ENCODE measurements around the gene GIGYF2. TPM values are rescaled to one million over a fixed set of nuclear protein-coding genes. Genes with fewer than 3 reads are reported as not detected.

Gene GIGYF2
- total and polyA plus RNA-seq, 2 of the 13 experiments (the other 11 are each of a cell fraction or from before 2014, with no cell fraction given), result 44.9 to 73.5 TPM

DNA sequence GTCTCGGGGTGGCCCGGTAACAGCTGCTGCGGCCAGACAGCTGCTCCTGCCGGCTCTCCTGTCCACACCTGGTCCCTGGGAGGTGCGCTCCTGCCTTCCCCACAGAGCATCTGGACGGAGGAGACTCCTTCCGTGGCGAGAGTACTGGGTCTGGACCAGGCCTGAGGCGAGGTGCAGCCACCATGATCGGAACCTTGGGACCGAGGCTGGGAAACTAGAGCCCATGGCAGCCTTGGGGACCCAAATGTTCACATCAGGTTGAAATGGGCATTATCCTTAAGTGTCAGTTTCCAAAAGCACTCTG is 628 bp downstream of the GIGYF2 start (continued):
- TF ChIP-seq, protein P1, sequence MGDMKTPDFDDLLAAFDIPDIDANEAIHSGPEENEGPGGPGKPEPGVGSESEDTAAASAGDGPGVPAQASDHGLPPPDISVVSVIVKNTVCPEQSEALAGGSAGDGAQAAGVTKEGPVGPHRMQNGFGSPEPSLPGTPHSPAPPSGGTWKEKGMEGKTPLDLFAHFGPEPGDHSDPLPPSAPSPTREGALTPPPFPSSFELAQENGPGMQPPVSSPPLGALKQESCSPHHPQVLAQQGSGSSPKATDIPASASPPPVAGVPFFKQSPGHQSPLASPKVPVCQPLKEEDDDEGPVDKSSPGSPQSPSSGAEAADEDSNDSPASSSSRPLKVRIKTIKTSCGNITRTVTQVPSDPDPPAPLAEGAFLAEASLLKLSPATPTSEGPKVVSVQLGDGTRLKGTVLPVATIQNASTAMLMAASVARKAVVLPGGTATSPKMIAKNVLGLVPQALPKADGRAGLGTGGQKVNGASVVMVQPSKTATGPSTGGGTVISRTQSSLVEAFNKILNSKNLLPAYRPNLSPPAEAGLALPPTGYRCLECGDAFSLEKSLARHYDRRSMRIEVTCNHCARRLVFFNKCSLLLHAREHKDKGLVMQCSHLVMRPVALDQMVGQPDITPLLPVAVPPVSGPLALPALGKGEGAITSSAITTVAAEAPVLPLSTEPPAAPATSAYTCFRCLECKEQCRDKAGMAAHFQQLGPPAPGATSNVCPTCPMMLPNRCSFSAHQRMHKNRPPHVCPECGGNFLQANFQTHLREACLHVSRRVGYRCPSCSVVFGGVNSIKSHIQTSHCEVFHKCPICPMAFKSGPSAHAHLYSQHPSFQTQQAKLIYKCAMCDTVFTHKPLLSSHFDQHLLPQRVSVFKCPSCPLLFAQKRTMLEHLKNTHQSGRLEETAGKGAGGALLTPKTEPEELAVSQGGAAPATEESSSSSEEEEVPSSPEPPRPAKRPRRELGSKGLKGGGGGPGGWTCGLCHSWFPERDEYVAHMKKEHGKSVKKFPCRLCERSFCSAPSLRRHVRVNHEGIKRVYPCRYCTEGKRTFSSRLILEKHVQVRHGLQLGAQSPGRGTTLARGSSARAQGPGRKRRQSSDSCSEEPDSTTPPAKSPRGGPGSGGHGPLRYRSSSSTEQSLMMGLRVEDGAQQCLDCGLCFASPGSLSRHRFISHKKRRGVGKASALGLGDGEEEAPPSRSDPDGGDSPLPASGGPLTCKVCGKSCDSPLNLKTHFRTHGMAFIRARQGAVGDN (CRISPR knock-in tag; IDR thresholded peaks at IDR 0.05), result no peak
- TF ChIP-seq SALL1 (CRISPR knock-in tag; IDR thresholded peaks at IDR 0.05), result no peak
- TF ChIP-seq KLF16 (CRISPR knock-in tag; IDR thresholded peaks at IDR 0.05), result no peak
- TF ChIP-seq TMF1 (CRISPR knock-in tag; IDR thresholded peaks at IDR 0.05; ENCODE audit: low read depth), result 0 out of 2 replicates have a peak, but pooled peaks have one; percentile 16
- TF ChIP-seq SAP130 (CRISPR knock-in tag; IDR thresholded peaks at IDR 0.05; ENCODE audit: low read depth), result 0 out of 2 replicates have a peak, but pooled peaks have one; percentile 4
- 0 out of 2 replicates have a peak, but pooled peaks have one; percentile 57 for TF ChIP-seq HIVEP1 (CRISPR knock-in tag; IDR thresholded peaks at IDR 0.05)
- TF ChIP-seq NKX3-1 (CRISPR knock-in tag; IDR thresholded peaks at IDR 0.05), result no peak
- no peak for TF ChIP-seq ZNF292 (CRISPR knock-in tag; IDR thresholded peaks at IDR 0.05; ENCODE audit: borderline replicate concordance, low read depth)
- TF ChIP-seq FOXA3 (CRISPR knock-in tag; IDR thresholded peaks at IDR 0.05), result no peak
- no peak for TF ChIP-seq ZNF484 (CRISPR knock-in tag; IDR thresholded peaks at IDR 0.05; ENCODE audit: borderline replicate concordance, low read depth)
- no peak for TF ChIP-seq EP300 (IDR thresholded peaks at IDR 0.05; ENCODE audit: low read depth in 2 of 2, low read length in 2 of 2)
- TF ChIP-seq EP300 (CRISPR knock-in tag; IDR thresholded peaks at IDR 0.05; ENCODE audit: borderline replicate concordance), result no peak
- peak; percentile 72; the same call in 1 of the 2 replicates for TF ChIP-seq PHF8 (CRISPR knock-in tag; IDR thresholded peaks at IDR 0.05)
- TF ChIP-seq ZNF552 (CRISPR knock-in tag; IDR thresholded peaks at IDR 0.05; ENCODE audit: borderline replicate concordance), result 0 out of 2 replicates have a peak, but pooled peaks have one; percentile 12
- TF ChIP-seq, protein P2, sequence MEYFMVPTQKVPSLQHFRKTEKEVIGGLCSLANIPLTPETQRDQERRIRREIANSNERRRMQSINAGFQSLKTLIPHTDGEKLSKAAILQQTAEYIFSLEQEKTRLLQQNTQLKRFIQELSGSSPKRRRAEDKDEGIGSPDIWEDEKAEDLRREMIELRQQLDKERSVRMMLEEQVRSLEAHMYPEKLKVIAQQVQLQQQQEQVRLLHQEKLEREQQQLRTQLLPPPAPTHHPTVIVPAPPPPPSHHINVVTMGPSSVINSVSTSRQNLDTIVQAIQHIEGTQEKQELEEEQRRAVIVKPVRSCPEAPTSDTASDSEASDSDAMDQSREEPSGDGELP (IDR thresholded peaks at IDR 0.05; ENCODE audit: borderline replicate concordance, low read depth), result no peak; the same call in 1 of the 2 replicates
- TF ChIP-seq ZNF136 (CRISPR knock-in tag; IDR thresholded peaks at IDR 0.05; ENCODE audit: low read depth), result 0 out of 2 replicates have a peak, but pooled peaks have one; percentile 78
- TF ChIP-seq NRL (CRISPR knock-in tag; IDR thresholded peaks at IDR 0.05; ENCODE audit: borderline replicate concordance), result peak; percentile 29; the same call in 1 of the 2 replicates
- TF ChIP-seq MAFG (CRISPR knock-in tag; IDR thresholded peaks at IDR 0.05), result no peak
- TF ChIP-seq KDM4B (CRISPR knock-in tag; IDR thresholded peaks at IDR 0.05), result peak; percentile 60; the same call in 1 of the 2 replicates
- no peak for TF ChIP-seq KDM5B (CRISPR knock-in tag; IDR thresholded peaks at IDR 0.05; ENCODE audit: borderline replicate concordance)
- no peak for TF ChIP-seq ZNF24 (IDR thresholded peaks at IDR 0.05)
- TF ChIP-seq ZNF138 (CRISPR knock-in tag; IDR thresholded peaks at IDR 0.05; ENCODE audit: low read depth), result no peak
- peak; percentile 5; the same call in 1 of the 2 replicates for TF ChIP-seq EED (CRISPR knock-in tag; IDR thresholded peaks at IDR 0.05)
- TF ChIP-seq, protein P3, sequence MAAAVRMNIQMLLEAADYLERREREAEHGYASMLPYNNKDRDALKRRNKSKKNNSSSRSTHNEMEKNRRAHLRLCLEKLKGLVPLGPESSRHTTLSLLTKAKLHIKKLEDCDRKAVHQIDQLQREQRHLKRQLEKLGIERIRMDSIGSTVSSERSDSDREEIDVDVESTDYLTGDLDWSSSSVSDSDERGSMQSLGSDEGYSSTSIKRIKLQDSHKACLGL (CRISPR knock-in tag; IDR thresholded peaks at IDR 0.05), result 0 out of 2 replicates have a peak, but pooled peaks have one; percentile 73
- TF ChIP-seq TGIF2 (CRISPR knock-in tag; IDR thresholded peaks at IDR 0.05), result 0 out of 2 replicates have a peak, but pooled peaks have one; percentile 37
- TF ChIP-seq ZNF549 (CRISPR knock-in tag; IDR thresholded peaks at IDR 0.05), result no peak
- TF ChIP-seq SOX5 (CRISPR knock-in tag; IDR thresholded peaks at IDR 0.05; ENCODE audit: borderline replicate concordance), result no peak
- 0 out of 2 replicates have a peak, but pooled peaks have one; percentile 2 for TF ChIP-seq ARNT2 (CRISPR knock-in tag; IDR thresholded peaks at IDR 0.05; ENCODE audit: low read depth)
